ENCODE measurements around the gene NUP98.

NUP98 gene

DNA sequence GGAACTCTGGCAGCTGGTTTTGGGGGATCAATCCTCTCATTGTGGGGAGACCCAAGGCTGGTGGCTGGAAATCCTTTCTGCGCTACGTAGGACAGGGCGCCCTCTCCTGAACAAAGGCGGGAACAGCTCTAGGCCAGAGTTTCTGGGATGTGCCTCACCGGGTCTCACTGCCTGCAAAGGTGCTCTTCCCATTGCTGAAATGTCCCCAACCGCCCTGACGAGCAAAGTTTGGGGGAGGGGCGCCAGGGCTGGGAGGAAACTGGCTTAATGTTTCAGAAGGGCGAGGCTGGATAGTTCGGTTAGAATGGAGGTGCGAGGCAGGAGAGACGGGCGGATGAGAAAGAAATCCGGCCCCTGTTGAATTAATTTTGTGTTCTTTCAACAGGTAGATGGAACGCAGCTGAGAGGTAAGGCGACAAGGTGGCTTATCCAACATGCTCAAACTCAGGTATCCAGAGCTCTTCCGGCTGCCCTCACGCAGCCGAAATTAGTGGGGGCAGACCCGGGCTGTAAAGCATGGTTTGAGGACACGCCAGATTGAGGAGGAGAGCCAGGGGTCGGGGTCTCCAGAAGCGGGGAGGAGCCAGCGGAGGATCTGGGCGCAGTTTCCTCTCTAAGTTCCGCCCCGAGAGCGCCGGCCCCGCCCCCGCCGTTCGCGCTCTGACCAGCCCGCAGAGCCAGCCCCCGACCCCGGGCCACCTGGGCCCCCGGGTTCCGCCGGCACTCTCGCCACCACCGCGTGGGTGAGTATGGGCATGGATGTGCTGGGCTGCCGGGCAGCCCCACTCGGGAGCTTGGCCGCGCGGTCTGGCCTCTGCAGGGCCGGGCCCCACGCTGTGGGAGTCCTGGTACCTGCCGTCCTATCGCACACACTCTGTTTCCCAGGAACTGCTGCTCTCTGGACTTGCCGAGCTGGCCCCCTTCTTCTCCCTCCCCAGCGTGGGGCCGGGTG lies 10.8 kb upstream of the NUP98 start, which contains the start of gene PGAP2 (continued):
- TF ChIP-seq, protein P1, sequence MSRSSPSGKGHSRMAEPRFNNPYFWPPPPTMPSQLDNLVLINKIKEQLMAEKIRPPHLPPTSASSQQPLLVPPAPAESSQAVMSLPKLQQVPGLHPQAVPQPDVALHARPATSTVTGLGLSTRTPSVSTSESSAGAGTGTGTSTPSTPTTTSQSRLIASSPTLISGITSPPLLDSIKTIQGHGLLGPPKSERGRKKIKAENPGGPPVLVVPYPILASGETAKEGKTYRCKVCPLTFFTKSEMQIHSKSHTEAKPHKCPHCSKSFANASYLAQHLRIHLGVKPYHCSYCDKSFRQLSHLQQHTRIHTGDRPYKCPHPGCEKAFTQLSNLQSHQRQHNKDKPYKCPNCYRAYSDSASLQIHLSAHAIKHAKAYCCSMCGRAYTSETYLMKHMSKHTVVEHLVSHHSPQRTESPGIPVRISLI (tag by site-specific recombination; IDR thresholded peaks at IDR 0.05), result no peak
- TF ChIP-seq ZNF561 (tag by site-specific recombination; IDR thresholded peaks at IDR 0.05; ENCODE audit: borderline replicate concordance) (peak; percentile 34; the same call in 1 of the 2 replicates), ZNF121 (tag by site-specific recombination; IDR thresholded peaks at IDR 0.05) (no peak), YY1 (tag by site-specific recombination; IDR thresholded peaks at IDR 0.05) (no peak), ZNF354C (tag by site-specific recombination; IDR thresholded peaks at IDR 0.05; ENCODE audit: borderline replicate concordance, low read depth) (no peak), ZNF776 (tag by site-specific recombination; IDR thresholded peaks at IDR 0.05; ENCODE audit: borderline replicate concordance) (no peak), EGR2 (tag by site-specific recombination; IDR thresholded peaks at IDR 0.05; ENCODE audit: low read depth) (no peak), GLI4 (tag by site-specific recombination; IDR thresholded peaks at IDR 0.05) (no peak), ZEB2 (tag by site-specific recombination; IDR thresholded peaks at IDR 0.05) (peak; percentile 57), ZNF830 (tag by site-specific recombination; IDR thresholded peaks at IDR 0.05; ENCODE audit: low read depth) (no peak), ZNF433 (tag by site-specific recombination; IDR thresholded peaks at IDR 0.05; ENCODE audit: low read depth) (no peak)
- TF ChIP-seq, protein P2, sequence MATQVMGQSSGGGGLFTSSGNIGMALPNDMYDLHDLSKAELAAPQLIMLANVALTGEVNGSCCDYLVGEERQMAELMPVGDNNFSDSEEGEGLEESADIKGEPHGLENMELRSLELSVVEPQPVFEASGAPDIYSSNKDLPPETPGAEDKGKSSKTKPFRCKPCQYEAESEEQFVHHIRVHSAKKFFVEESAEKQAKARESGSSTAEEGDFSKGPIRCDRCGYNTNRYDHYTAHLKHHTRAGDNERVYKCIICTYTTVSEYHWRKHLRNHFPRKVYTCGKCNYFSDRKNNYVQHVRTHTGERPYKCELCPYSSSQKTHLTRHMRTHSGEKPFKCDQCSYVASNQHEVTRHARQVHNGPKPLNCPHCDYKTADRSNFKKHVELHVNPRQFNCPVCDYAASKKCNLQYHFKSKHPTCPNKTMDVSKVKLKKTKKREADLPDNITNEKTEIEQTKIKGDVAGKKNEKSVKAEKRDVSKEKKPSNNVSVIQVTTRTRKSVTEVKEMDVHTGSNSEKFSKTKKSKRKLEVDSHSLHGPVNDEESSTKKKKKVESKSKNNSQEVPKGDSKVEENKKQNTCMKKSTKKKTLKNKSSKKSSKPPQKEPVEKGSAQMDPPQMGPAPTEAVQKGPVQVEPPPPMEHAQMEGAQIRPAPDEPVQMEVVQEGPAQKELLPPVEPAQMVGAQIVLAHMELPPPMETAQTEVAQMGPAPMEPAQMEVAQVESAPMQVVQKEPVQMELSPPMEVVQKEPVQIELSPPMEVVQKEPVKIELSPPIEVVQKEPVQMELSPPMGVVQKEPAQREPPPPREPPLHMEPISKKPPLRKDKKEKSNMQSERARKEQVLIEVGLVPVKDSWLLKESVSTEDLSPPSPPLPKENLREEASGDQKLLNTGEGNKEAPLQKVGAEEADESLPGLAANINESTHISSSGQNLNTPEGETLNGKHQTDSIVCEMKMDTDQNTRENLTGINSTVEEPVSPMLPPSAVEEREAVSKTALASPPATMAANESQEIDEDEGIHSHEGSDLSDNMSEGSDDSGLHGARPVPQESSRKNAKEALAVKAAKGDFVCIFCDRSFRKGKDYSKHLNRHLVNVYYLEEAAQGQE (tag by site-specific recombination; IDR thresholded peaks at IDR 0.05), result no peak
- TF ChIP-seq, protein P3, sequence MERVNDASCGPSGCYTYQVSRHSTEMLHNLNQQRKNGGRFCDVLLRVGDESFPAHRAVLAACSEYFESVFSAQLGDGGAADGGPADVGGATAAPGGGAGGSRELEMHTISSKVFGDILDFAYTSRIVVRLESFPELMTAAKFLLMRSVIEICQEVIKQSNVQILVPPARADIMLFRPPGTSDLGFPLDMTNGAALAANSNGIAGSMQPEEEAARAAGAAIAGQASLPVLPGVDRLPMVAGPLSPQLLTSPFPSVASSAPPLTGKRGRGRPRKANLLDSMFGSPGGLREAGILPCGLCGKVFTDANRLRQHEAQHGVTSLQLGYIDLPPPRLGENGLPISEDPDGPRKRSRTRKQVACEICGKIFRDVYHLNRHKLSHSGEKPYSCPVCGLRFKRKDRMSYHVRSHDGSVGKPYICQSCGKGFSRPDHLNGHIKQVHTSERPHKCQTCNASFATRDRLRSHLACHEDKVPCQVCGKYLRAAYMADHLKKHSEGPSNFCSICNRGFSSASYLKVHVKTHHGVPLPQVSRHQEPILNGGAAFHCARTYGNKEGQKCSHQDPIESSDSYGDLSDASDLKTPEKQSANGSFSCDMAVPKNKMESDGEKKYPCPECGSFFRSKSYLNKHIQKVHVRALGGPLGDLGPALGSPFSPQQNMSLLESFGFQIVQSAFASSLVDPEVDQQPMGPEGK (tag by site-specific recombination; IDR thresholded peaks at IDR 0.05), result 0 out of 2 replicates have a peak, but pooled peaks have one; percentile 26
- TF ChIP-seq, protein P4, sequence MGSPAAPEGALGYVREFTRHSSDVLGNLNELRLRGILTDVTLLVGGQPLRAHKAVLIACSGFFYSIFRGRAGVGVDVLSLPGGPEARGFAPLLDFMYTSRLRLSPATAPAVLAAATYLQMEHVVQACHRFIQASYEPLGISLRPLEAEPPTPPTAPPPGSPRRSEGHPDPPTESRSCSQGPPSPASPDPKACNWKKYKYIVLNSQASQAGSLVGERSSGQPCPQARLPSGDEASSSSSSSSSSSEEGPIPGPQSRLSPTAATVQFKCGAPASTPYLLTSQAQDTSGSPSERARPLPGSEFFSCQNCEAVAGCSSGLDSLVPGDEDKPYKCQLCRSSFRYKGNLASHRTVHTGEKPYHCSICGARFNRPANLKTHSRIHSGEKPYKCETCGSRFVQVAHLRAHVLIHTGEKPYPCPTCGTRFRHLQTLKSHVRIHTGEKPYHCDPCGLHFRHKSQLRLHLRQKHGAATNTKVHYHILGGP (tag by site-specific recombination; IDR thresholded peaks at IDR 0.05), result no peak

DNA sequence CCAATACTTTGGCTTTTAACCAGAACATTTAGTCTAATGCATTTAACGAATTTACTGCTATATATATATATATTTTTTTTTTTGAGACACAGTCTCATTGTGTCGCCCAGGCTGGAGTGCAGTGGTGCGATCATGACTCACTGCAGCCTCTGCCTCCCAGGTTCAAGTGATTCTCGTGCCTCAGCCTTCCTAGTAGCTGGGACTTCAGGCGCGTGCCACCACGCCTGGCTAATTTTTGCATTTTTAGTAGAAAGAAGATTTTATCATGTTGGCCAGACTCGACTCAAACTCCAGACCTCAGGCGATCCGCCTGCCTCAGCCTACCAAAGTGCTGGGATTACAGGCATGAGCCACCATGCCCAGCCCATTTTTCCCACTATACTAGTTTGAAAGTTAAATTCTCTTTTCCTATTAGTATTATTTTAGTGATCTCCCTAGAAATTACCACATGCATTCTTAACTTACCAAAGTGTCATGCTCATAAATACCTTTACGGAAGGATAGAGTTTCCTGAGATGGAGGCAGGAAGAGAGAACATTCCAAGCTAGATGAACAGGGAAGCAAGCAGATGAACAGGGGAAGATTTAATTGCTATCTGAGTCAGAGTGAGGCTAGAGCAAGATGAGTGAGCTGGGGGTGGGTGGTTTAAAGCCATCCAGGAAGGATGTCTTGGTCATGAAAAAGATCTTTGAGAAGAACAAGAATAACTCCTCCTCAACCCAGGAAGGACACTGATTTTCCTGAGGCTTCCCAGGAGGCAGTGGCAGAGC lies 6.6 kb upstream of the NUP98 start:
- H3K9me3 ChIP-seq (ENCODE audit: control insufficient read depth, insufficient read depth, low read depth, low read length), result no peaks in the 10 kb centered on the region
- no peak overlapping the region for H3K4me3 ChIP-seq (ENCODE audit: low read depth, low read length)
- no peak overlapping the region for H3K27ac ChIP-seq (ENCODE audit: extremely low read depth, low read depth, low read length)
- ChIA-PET CTCF (interaction anchor here (0.6 to 0.7 kb wide), 2 partner anchors 28 to 79 kb away, joined by 3 read pairs; no protein-coding TSS in a partner anchor), POLR2A (interaction anchor here (0.5 kb wide), 1 partner anchor 241 kb away, joined by 4 read pairs; no protein-coding TSS in a partner anchor)
- H3K4me1 ChIP-seq (ENCODE audit: control insufficient read depth, insufficient read depth, low read length), result no peaks in the 10 kb centered on the region
- H3K36me3 ChIP-seq (ENCODE audit: control insufficient read depth in 2 of 2, insufficient read depth in 1 of 2, low read length in 2 of 2), result no peaks in the 10 kb centered on the region
- TF ChIP-seq ZNF621 (tag by site-specific recombination; IDR thresholded peaks at IDR 0.05) (no peak), ZNF16 (tag by site-specific recombination; IDR thresholded peaks at IDR 0.05; ENCODE audit: low read depth) (no peak), ZNF555 (tag by site-specific recombination; conservative IDR thresholded peaks at IDR 0.05) (no peak)
- TF ChIP-seq, protein P5, sequence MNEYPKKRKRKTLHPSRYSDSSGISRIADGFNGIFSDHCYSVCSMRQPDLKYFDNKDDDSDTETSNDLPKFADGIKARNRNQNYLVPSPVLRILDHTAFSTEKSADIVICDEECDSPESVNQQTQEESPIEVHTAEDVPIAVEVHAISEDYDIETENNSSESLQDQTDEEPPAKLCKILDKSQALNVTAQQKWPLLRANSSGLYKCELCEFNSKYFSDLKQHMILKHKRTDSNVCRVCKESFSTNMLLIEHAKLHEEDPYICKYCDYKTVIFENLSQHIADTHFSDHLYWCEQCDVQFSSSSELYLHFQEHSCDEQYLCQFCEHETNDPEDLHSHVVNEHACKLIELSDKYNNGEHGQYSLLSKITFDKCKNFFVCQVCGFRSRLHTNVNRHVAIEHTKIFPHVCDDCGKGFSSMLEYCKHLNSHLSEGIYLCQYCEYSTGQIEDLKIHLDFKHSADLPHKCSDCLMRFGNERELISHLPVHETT (tag by site-specific recombination; IDR thresholded peaks at IDR 0.05), result no peak
- TF ChIP-seq, protein P6, sequence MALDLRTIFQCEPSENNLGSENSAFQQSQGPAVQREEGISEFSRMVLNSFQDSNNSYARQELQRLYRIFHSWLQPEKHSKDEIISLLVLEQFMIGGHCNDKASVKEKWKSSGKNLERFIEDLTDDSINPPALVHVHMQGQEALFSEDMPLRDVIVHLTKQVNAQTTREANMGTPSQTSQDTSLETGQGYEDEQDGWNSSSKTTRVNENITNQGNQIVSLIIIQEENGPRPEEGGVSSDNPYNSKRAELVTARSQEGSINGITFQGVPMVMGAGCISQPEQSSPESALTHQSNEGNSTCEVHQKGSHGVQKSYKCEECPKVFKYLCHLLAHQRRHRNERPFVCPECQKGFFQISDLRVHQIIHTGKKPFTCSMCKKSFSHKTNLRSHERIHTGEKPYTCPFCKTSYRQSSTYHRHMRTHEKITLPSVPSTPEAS (tag by site-specific recombination; IDR thresholded peaks at IDR 0.05), result no peak

Data from HEK293 (cell line).